A549 (cell line): ENCODE data around the gene BORCS6.

Experiments used
- BHLHE40 ChIP-seq: IDR thresholded peaks from 2 replicates; pipeline ENCODE4 v1.6.1; 2012; ENCODE audit warnings: low read depth, low read length, inconsistent platforms
- CHD4 ChIP-seq: fragments of 200-600 bp; sonication (generic); IDR thresholded peaks from 2 replicates; pipeline ENCODE4 v1.6.1; 2016; ENCODE audit warnings: antibody characterized with exemption, mild to moderate bottlenecking, borderline replicate concordance
- EHF ChIP-seq: fragments of 250-450 bp; sonication (Bioruptor Pico); IDR thresholded peaks from 2 replicates; pipeline ENCODE4 v1.5.0; 2020; ENCODE audit warnings: mild to moderate bottlenecking
- GATA3 ChIP-seq: IDR thresholded peaks from 2 replicates; pipeline ENCODE4 v1.6.1; 2012; ENCODE audit warnings: borderline replicate concordance
- JUN ChIP-seq, 2 experiments: fragments of >200 bp; sonication (Bioruptor Twin); formaldehyde crosslinking; IDR thresholded peaks; 2 replicates in 1 of 2; 3 replicates in 1 of 2; pipeline ENCODE4 v1.6.1; 2016 to 2017
- NR3C1 ChIP-seq: fragments of >200 bp; sonication (Bioruptor Twin); formaldehyde crosslinking; IDR thresholded peaks from 3 replicates; pipeline ENCODE4 v1.6.1; 2017
- POLR2A ChIP-seq: IDR thresholded peaks from 2 replicates; pipeline ENCODE4 v1.6.1; 2012; ENCODE audit warnings: mild to moderate bottlenecking, low read length
- POLR2AphosphoS2 ChIP-seq: conservative IDR thresholded peaks from 2 replicates; pipeline ENCODE4 v1.6.1; 2012; ENCODE audit warnings: low read length, improper control_type of control experiment, inconsistent platforms
- RFX5 ChIP-seq: fragments of 450-650 bp; IDR thresholded peaks from 2 replicates; pipeline ENCODE4 v1.7.1; 2014; ENCODE audit warnings: antibody characterized with exemption, mild to moderate bottlenecking, moderate library complexity
- TF ChIP-seq, protein P1 (sequence below): fragments of 200-600 bp; sonication (generic); IDR thresholded peaks from 2 replicates; pipeline ENCODE4 v1.6.1; 2016; ENCODE audit warnings: antibody characterized with exemption, mild to moderate bottlenecking, moderate library complexity
- TF ChIP-seq, protein P2 (sequence below): fragments of >200 bp; sonication (Bioruptor Twin); formaldehyde crosslinking; IDR thresholded peaks from 3 replicates; pipeline ENCODE4 v1.5.1; 2016
- TF ChIP-seq, protein P3 (sequence below): IDR thresholded peaks from 2 replicates; pipeline ENCODE4 v1.6.1; 2012
- TF ChIP-seq, protein P4 (sequence below): IDR thresholded peaks from 2 replicates; pipeline ENCODE4 v1.6.1; 2012

DNA sequence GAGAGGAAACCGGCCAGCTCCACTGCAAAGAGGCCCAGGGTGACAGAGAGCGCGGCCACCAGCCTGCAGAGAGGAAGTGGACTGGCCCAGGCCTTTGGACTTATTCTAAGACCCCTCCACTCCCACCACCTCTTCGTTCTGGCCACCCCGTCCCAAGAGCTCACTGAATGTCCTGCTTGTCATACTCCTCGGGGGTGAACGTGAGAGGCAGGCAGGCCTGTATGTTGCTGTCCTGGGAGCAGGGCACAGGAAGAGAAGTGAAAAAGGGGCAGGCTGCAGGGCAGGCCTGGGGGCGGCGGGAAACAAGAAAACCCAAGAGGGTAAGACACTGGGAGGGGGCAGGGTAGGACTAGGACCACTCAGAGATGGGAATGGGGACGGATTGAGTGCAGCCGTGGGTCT, 14.2 kb downstream of the BORCS6 start:
- no peak for TF ChIP-seq RFX5
- TF ChIP-seq, protein P1, sequence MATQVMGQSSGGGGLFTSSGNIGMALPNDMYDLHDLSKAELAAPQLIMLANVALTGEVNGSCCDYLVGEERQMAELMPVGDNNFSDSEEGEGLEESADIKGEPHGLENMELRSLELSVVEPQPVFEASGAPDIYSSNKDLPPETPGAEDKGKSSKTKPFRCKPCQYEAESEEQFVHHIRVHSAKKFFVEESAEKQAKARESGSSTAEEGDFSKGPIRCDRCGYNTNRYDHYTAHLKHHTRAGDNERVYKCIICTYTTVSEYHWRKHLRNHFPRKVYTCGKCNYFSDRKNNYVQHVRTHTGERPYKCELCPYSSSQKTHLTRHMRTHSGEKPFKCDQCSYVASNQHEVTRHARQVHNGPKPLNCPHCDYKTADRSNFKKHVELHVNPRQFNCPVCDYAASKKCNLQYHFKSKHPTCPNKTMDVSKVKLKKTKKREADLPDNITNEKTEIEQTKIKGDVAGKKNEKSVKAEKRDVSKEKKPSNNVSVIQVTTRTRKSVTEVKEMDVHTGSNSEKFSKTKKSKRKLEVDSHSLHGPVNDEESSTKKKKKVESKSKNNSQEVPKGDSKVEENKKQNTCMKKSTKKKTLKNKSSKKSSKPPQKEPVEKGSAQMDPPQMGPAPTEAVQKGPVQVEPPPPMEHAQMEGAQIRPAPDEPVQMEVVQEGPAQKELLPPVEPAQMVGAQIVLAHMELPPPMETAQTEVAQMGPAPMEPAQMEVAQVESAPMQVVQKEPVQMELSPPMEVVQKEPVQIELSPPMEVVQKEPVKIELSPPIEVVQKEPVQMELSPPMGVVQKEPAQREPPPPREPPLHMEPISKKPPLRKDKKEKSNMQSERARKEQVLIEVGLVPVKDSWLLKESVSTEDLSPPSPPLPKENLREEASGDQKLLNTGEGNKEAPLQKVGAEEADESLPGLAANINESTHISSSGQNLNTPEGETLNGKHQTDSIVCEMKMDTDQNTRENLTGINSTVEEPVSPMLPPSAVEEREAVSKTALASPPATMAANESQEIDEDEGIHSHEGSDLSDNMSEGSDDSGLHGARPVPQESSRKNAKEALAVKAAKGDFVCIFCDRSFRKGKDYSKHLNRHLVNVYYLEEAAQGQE = no peak
- TF ChIP-seq, protein P2, sequence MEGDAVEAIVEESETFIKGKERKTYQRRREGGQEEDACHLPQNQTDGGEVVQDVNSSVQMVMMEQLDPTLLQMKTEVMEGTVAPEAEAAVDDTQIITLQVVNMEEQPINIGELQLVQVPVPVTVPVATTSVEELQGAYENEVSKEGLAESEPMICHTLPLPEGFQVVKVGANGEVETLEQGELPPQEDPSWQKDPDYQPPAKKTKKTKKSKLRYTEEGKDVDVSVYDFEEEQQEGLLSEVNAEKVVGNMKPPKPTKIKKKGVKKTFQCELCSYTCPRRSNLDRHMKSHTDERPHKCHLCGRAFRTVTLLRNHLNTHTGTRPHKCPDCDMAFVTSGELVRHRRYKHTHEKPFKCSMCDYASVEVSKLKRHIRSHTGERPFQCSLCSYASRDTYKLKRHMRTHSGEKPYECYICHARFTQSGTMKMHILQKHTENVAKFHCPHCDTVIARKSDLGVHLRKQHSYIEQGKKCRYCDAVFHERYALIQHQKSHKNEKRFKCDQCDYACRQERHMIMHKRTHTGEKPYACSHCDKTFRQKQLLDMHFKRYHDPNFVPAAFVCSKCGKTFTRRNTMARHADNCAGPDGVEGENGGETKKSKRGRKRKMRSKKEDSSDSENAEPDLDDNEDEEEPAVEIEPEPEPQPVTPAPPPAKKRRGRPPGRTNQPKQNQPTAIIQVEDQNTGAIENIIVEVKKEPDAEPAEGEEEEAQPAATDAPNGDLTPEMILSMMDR = no peak
- no peak for TF ChIP-seq GATA3
- no peak for TF ChIP-seq POLR2A
- TF ChIP-seq CHD4 = no peak
- TF ChIP-seq EHF = no peak
- TF ChIP-seq, protein P3, sequence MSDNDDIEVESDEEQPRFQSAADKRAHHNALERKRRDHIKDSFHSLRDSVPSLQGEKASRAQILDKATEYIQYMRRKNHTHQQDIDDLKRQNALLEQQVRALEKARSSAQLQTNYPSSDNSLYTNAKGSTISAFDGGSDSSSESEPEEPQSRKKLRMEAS = no peak
- no peak for TF ChIP-seq NR3C1
- TF ChIP-seq, protein P4, sequence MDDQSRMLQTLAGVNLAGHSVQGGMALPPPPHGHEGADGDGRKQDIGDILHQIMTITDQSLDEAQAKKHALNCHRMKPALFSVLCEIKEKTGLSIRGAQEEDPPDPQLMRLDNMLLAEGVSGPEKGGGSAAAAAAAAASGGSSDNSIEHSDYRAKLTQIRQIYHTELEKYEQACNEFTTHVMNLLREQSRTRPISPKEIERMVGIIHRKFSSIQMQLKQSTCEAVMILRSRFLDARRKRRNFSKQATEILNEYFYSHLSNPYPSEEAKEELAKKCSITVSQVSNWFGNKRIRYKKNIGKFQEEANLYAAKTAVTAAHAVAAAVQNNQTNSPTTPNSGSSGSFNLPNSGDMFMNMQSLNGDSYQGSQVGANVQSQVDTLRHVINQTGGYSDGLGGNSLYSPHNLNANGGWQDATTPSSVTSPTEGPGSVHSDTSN = no peak
- TF ChIP-seq JUN (IDR thresholded peaks at IDR 0.05) = no peak
- no peak for TF ChIP-seq POLR2AphosphoS2
- TF ChIP-seq BHLHE40 = no peak
